ENCODE data around the gene ADAM15.

Gene ADAM15

DNA sequence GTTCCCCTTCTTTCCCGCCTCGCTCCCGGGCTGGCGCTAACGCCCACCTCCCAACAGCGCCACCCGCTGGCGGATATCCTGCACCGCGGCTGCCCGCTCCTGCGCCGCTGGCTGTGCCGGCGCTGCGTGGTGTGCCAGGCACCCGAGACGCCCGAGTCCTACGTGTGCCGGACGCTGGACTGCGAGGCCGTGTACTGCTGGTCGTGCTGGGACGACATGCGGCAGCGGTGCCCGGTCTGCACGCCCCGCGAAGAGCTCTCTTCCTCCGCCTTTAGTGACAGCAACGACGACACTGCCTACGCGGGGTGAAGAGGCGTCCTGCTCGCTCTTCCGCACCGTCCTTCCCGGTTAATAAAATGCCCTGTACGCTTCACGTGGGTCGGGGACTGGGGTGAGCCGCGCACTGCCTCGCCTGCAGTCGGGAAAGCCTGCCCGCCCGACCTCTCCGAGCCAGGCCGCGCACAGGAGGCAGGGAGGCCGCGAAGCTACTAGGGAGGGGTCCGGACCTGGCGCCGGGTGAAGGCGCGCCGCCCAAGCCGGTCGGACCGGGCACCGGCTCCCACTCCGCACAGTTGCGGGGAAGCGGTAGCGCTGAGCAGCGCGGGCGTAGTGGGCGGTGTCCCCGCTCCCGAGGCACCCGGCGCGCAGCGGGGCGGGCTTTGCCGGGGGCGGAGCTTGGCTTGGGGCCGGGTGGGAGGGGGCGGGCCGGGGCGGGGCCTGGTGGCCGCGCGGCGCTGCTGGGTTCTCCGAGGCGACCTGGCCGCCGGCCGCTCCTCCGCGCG is at the start of gene ADAM15:
TSS of gene ADAM15 (plus strand) at position 757 of the 782 bp plus-strand sequence. CDS start 71 bp downstream, outside the sequence.
- DNase-seq, result peak; percentile 27

GRCh38 chr1:155001425-155001674 is 49.8 kb upstream of the ADAM15 start:
- DNase-seq, result no peak

DNA sequence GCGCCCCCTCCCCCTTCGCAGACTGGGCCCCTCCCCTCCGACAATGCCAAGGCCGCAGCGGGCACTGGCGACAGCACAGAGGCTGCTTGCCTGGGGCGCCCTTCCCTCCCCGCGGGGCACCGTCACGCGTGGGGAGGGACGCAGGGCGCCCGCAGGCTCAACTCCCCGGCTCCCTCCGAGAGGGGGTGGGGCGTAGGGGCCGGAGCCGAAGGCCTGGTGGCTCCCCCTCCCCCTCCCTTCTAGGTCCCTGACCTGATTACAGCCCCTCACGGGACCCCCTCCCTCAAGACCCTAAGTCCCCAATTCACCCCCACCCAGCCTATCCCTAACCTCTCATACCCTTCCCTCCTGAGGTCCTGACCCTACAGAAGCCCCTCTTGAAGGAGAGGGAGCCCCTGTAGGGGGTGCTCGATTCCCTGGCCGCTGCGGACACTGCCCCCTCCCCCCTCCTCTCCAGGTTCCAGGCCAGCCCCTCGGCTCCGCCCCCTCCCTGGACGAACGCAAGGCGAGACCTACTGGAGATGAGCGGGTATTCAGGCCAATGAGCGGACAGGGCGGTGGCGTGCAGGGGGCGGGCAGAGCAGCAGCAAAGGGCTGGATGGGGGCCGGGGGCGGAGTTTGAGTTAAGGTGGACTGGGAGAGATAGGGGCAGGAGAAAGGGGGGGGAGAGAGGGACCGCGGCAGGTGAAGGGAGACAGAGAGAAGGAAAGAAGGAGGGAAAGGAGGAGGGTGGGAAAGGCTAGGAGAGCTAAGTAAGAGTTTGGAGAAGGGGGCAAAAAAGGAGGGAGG is 49.2 kb upstream of the ADAM15 start:
- peak; percentile 97 for DNase-seq

DNA sequence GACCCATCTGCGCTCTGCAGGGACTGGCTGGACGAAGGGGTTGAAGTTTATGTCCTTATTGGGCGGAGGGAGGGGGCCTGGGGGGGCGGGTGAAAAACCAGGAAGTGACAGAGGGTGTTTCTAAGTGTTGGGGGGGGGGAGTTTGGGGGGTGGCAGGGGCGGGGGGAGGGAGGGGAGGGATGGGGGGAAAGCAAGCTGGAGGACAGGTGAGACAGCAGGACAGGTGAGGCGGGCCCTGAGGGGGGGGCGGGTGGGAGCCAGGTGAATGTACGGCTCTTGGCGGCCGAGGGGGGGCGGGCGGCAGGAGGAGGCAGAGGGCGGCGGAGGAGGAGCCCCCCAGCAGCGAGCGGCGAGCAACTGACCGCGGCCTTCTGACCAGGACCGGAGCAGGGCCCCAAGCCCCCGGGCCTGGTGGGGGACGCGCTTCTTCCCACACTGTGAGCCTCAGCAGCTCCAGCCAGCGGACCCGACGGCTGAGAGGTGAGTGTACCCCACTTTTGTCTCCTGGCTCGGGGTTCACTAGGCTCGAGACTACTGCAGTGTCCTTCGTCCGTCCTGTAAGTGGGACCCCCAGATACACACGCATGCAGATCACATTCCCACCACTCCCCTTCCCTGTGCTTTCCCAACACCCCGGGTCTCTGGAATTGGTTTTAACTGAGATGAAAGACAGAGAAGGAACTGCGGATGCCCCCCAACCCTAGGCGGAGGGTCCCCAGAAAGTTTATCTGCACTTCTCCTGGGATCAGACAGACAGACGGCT is 48.5 kb upstream of the ADAM15 start, which contains the start of gene ZBTB7B:
TSS of gene ZBTB7B (plus strand) at position 339 of the 763 bp plus-strand sequence. CDS start 11,859 bp downstream, outside the sequence.
- no peak for DNase-seq

DNA sequence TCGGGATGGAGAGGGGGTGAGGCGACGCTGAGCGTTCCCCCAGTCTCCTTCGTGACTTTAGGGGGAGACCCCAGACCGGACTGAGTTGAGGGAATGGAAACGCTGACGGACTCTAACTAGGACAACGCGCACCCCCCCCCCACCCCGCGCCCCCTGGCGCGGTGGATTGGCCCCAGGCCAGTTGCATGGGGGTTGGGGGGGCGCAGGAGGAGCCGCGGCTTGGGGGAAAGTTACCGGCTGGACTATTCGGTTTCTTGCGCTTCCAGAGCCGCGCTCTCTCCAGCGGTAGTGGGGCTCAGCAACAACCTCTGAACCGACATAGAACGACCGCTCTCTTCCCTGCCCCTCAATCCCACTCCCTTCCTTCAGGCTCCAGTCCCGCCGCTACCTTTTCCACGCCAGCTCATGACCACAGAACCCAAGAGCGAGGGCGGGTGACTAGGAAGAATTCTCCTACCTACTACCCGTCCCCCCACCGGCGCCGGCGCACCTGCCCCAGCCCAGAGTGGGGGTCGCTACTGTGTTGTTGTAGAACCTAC is 47.8 kb upstream of the ADAM15 start:
- no peak for DNase-seq

GRCh38 chr1:155003766-155004351 is 47.3 kb upstream of the ADAM15 start:
- DNase-seq, result no peak

GRCh38 chr1:155004352-155005075 is 46.6 kb upstream of the ADAM15 start:
- DNase-seq, result no peak

DNA sequence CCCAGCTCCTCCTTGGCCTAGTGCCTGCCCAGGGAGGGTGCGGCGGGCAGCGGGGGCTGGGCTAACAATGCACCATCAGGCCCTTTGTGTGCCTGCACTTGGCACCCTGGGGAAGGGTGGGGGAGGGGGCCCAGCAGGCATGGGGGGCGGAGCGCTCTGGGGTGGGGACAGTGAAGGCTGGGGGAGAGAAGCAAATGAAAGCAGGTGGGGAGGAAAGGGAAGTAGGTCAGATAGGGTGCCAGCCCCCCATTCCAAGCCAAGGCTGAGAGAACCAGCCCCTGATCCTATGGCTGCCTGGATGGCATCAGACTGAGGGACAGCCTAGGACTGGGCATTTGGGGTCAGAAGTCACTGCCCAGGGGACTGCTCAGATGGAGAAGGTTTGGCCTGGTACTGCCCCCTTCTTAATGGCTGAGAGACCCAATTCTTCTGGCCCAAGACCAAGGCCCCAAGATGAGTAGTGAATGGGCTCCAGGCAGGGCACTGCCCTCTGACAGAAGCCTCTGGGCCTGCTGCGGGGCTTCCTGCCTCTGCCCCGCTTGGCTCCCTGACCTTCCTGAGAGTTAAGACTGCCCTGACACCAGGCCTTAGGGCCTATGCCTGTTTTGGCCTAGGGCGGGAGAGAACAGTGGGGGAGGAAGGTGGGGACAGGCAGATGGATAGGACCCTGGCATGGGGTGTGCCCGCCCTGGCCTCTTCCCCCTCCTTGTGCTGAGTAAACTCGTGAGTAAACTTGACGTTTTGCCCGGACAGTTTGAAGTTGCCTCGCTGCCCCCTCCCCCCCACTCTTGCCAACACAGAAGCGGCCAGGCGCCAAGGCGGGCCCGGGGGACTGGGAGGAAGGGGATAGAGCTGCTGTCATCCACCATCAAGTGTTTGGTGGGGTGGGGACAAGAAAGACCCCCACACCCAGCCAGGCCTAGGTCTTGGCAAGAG is 45.8 kb upstream of the ADAM15 start:
- DNase-seq, result no peak

DNA sequence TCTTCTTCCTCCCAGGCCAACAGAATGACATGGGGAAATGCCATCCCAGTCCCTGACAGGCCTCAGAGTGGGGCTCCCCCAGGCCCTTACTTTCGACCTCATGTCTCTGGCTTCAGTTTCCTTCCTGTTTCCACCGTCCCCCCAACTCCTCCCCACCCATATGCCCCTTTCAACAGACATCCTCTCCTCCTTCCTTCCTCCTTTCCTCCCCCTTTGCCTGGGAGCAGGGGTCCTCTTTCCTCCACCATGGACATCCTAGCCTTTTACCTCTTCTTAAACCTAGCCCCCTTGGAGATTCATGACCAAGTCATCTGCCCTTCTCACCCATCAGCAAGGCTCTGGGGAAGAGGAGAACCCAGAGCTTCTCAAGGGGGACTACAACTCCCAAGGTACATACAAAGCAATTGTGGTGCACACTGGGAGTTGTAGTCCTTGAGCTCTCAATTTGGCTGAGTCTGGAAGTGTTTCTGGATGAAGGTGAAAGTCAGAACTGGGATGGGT is 44.5 kb upstream of the ADAM15 start:
- no peak for DNase-seq

- DNase-seq, result no peak
Measured at GRCh38 chr1:155007251-155007828, 43.8 kb upstream of the ADAM15 start.

- DNase-seq, result no peak
Measured at GRCh38 chr1:155008015-155008941, 42.8 kb upstream of the ADAM15 start.

GRCh38 chr1:155009221-155009711 is 41.9 kb upstream of the ADAM15 start:
- no peak for DNase-seq

DNA sequence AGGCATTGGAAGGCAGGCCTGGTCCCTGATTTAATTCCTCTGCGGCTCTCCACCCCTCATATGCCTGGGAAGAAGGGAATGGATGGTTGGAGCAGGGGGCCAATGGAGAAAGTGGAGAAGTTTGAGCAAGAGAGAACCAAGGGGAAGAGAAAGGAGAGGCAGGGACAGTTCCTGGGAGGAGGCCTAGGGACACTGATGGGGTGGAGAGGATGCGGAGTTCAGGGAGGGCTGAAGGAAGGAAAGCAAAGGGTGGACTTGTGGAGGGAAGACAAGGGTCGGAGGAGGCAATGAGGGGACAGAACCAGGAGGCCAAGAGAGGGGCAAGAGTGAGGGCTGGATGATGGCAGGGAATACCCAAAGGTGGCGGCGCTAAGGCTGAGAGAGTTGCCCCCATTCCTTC is 41.4 kb upstream of the ADAM15 start:
- DNase-seq, result no peak

- no peak for DNase-seq
Measured at GRCh38 chr1:155010211-155010918, 40.8 kb upstream of the ADAM15 start.

GRCh38 chr1:155011004-155011416 is 40.1 kb upstream of the ADAM15 start:
- DNase-seq, result no peak

GRCh38 chr1:155011437-155012025 is 39.6 kb upstream of the ADAM15 start:
- no peak for DNase-seq

DNA sequence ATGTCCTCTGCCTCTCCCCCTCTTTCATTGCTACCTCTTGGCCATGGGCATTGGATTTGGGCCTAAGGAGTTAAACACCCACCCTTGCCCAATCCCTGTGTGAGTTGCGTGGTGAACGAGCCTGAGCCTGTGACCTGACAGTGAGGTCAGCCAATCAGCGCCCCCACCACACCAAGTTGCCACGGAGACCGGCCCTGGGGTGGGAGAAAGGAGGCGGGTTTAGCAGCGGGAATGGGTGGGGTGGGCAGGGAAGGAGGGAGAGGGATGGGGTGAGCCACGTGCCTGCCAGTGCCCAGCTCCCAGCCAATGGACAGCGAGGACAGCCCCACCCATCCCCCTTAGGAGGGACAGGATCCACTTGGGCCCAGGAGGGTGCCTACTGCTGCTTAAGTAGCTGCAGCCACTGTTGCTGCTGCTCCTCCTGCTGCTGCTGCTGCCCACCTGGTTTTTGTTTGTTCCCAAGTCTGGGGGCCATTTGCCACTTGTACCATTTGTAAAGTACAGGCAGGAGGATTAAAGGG is 39.0 kb upstream of the ADAM15 start:
- DNase-seq, result peak; percentile 28

Measured in DMS79 (cell line).